ENCODE data around the gene PLCH2. TPM values are rescaled to one million over a fixed set of nuclear protein-coding genes. Genes with fewer than 3 reads are reported as not detected.
A peak's percentile ranks its signal among the peaks of the same experiment; 100 is the strongest.
"Not testable (repeated sequence)": the region's sequence is repeated elsewhere in the genome, so short reads cannot be mapped to it uniquely, and the experiment has no call there.

Gene PLCH2
- total and polyA plus RNA-seq, 2 of the 13 experiments (the other 11 are each of a cell fraction or from before 2014, with no cell fraction given) = 0.15 to 0.67 TPM

DNA sequence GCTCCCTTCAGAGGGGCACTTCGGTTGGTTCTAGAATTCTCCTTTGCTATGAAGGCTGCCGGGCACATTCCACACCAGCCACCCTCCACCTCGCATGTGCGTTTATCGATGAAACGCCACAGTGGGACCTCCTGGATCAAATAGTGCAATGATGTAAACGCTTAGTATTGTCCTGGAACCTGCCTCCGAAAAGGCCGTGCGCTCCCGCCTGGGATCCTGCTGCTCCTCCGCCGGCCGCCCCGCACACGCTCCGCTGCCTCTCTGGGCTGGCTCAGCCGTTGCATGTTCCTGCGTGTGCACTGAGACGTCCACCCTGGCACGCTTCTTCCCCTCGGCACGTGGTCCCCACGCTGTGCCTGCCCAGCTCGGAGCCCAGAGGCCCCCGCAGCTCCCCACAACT is 76.1 kb downstream of the PLCH2 start:
- no peak overlapping the region for H3K4me3 ChIP-seq (replicated peaks in 1 of 3; ENCODE audit: insufficient read depth in 1 of 3, low read depth in 2 of 3, low read length in 3 of 3)
- no peaks in the 10 kb centered on the region for H3K36me3 ChIP-seq (replicated peaks in 1 of 2; ENCODE audit: control insufficient read depth in 1 of 2, insufficient read depth in 2 of 2, low read length in 2 of 2)
- H3K9ac ChIP-seq (ENCODE audit: insufficient read depth, low read depth, low read length) = no peak overlapping the region
- H3K27ac ChIP-seq (ENCODE audit: extremely low read length, insufficient read depth, low read length) = no peak overlapping the region
- TF ChIP-seq ZBTB33 (CRISPR knock-in tag; IDR thresholded peaks at IDR 0.05) (peak; percentile 33; the same call in 1 of the 2 replicates), ZFP36L2 (CRISPR knock-in tag; IDR thresholded peaks at IDR 0.05) (no peak), FUBP1 (CRISPR knock-in tag; IDR thresholded peaks at IDR 0.05; ENCODE audit: borderline replicate concordance) (no peak), ZNF562 (CRISPR knock-in tag; IDR thresholded peaks at IDR 0.05; ENCODE audit: borderline replicate concordance) (no peak), ZNF33B (CRISPR knock-in tag; IDR thresholded peaks at IDR 0.05) (no peak), ZNF713 (CRISPR knock-in tag; IDR thresholded peaks at IDR 0.05) (no peak), ZNF609 (CRISPR knock-in tag; IDR thresholded peaks at IDR 0.05; ENCODE audit: borderline replicate concordance) (no peak)
- in situ Hi-C loops (cut with HindIII; ENCODE audit: extremely low pct_ligation_motif_present, low pct_unique_long_range_greater_than_20kb) (no loop called here), intact Hi-C loops (cut with micrococcal nuclease; ENCODE audit: unreplicated experiment) (no loop called here)
- no peak overlapping the region for H2AFZ ChIP-seq (ENCODE audit: low read length)
- WGBS (ENCODE audit: low lambda C conversion rate) = 81% methylated on average over 23 of the region's 26 CpGs
- BruUV-seq (replicated peaks) = no TSS peak
- ATAC-seq (no peak), DNase-seq (ENCODE audit: low spot score) (no peak), FAIRE-seq (no peak)
- ChIA-PET POLR2A (no interaction called here), CTCF (ENCODE audit: low intra/inter-chr PET ratio, low total read pairs) (no interaction called here)
- H3K9me3 ChIP-seq (ENCODE audit: low read length) = no peaks in the 10 kb centered on the region
- no peak overlapping the region for H3K4me2 ChIP-seq (ENCODE audit: low read depth, low read length)
- H4K20me1 ChIP-seq (ENCODE audit: insufficient read depth, low read length) = no peaks in the 10 kb centered on the region
- no peaks in the 10 kb centered on the region for H3K79me2 ChIP-seq (ENCODE audit: insufficient read depth, low read length)
- no peaks in the 10 kb centered on the region; a peak in 1 of 5 replicates for H3K27me3 ChIP-seq (ENCODE audit: control insufficient read depth in 1 of 2, insufficient read depth in 2 of 2, low read length in 2 of 2)
- H3K4me1 ChIP-seq (ENCODE audit: insufficient read depth, low read length) = peaks cover 58% of the 10 kb centered on the region

GRCh38 chr1:2553076-2553475 is 77.0 kb downstream of the PLCH2 start:
- POLR2A ChIA-PET; H3K79me2 ChIP-seq (ENCODE audit: insufficient read depth, low read length); FAIRE-seq; H3K27ac ChIP-seq (ENCODE audit: extremely low read length, insufficient read depth, low read length); DNase-seq (ENCODE audit: low spot score); BruUV-seq (replicated peaks); H3K36me3 ChIP-seq (replicated peaks in 1 of 2; ENCODE audit: control insufficient read depth in 1 of 2, insufficient read depth in 2 of 2, low read length in 2 of 2); in situ Hi-C loops (cut with HindIII; ENCODE audit: extremely low pct_ligation_motif_present, low pct_unique_long_range_greater_than_20kb); intact Hi-C loops (cut with micrococcal nuclease; ENCODE audit: unreplicated experiment); H4K20me1 ChIP-seq (ENCODE audit: insufficient read depth, low read length); H2AFZ ChIP-seq (ENCODE audit: low read length); H3K4me2 ChIP-seq (ENCODE audit: low read depth, low read length); ATAC-seq; H3K9ac ChIP-seq (ENCODE audit: insufficient read depth, low read depth, low read length); CTCF ChIA-PET (ENCODE audit: low intra/inter-chr PET ratio, low total read pairs); H3K4me3 ChIP-seq (replicated peaks in 1 of 3; ENCODE audit: insufficient read depth in 1 of 3, low read depth in 2 of 3, low read length in 3 of 3); H3K9me3 ChIP-seq (ENCODE audit: low read length); H3K27me3 ChIP-seq (ENCODE audit: control insufficient read depth in 1 of 2, insufficient read depth in 2 of 2, low read length in 2 of 2): not testable (repeated sequence)
- H3K4me1 ChIP-seq (ENCODE audit: insufficient read depth, low read length) = peaks cover 57% of the 10 kb centered on the region
- WGBS (ENCODE audit: low lambda C conversion rate) = 3% methylated on average over 6 of the region's 9 CpGs

Data from HepG2 (cell line).